Suprapubic skin (tissue), 3 donors: ENCODE measurements around the gene CIRBP.

Experiments
- CTCF ChIP-seq, 2 donors: fragments of 200-600 bp in 1 of 2; fragments of 450-650 bp in 1 of 2; sonication (generic) in 1 of 2; IDR thresholded peaks; one replicate each; pipeline ENCODE4 v1.5.1; 2016 to 2019; ENCODE audit warnings: antibody characterized with exemption in 2 of 2, mild to moderate bottlenecking in 1 of 2, moderate library complexity in 1 of 2
- EP300 ChIP-seq: sonication (generic); formaldehyde crosslinking; IDR thresholded peaks from one replicate; pipeline ENCODE4 v1.6.1; 2017; ENCODE audit warnings: antibody characterized with exemption
- POLR2A ChIP-seq, 2 donors: fragments of 450-650 bp; IDR thresholded peaks; one replicate each; pipeline ENCODE4 v1.6.1; 2017; ENCODE audit warnings: antibody characterized with exemption in 2 of 2, mild to moderate bottlenecking in 2 of 2, moderate library complexity in 2 of 2

GRCh38 chr19:1266916-1267476, 2.1 kb upstream of the CIRBP start:
- TF ChIP-seq POLR2A (IDR thresholded peaks at IDR 0.05): no peak
- peak; percentile 97 to 98 for TF ChIP-seq CTCF (IDR thresholded peaks at IDR 0.05)
- no peak for TF ChIP-seq EP300
